ENCODE data around the gene STXBP2. TPM values are rescaled to one million over a fixed set of nuclear protein-coding genes. Genes with fewer than 3 reads are reported as not detected.
A peak's percentile ranks its signal among the peaks of the same experiment; 100 is the strongest.
"Not testable (repeated sequence)": the region's sequence is repeated elsewhere in the genome, so short reads cannot be mapped to it uniquely, and the experiment has no call there.

Gene STXBP2
- total and polyA plus RNA-seq, 10 donors, result 58.8 to 455 (median 182) TPM

GRCh38 chr19:7643031-7643415, 6.1 kb downstream of the STXBP2 start:
- peaks cover 0 to 91% (median 38%) of the 10 kb centered on the region in 6 donors for H3K36me3 ChIP-seq
- 89 to 96% (median 96%) methylated on average over 8 of the region's 8 CpGs for WGBS, 5 donors
- no peak overlapping the region for H3K4me3 ChIP-seq
- no peak for DNase-seq
- H3K4me1 ChIP-seq, result peaks cover 0 to 62% (median 18%) of the 10 kb centered on the region in 6 donors
- H3K9me3 ChIP-seq, result no peaks in the 10 kb centered on the region
- TF ChIP-seq POLR2AphosphoS5 (IDR thresholded peaks at IDR 0.05) (no peak), CTCF (IDR thresholded peaks at IDR 0.05 in 8 of 11, conservative IDR thresholded peaks at IDR 0.05 in 3 of 11) (no peak), POLR2A (IDR thresholded peaks at IDR 0.05) (no peak)
- intact Hi-C loops (cut with DNase I; ENCODE audit: low total_unique reads), result no loop called here
- peak overlapping the region in 1 of 8 donors; percentile 37 for H3K27ac ChIP-seq
- no peaks in the 10 kb centered on the region for H3K27me3 ChIP-seq (replicated peaks in 1 of 7)

- peaks cover 0 to 86% (median 38%) of the 10 kb centered on the region in 6 donors for H3K36me3 ChIP-seq
Measured at GRCh38 chr19:7643629-7644549, 7.0 kb downstream of the STXBP2 start.

GRCh38 chr19:7644550-7644877, 7.6 kb downstream of the STXBP2 start:
- Histone ChIP-seq H3K4me1 (peaks cover 0 to 47% (median 5%) of the 10 kb centered on the region in 6 donors), H3K4me3 (no peak overlapping the region), H3K9me3 (no peaks in the 10 kb centered on the region), H3K27ac (peak overlapping the region in 4 of 8 donors; percentile 74 to 84 (median 79)), H3K36me3 (peaks cover 0 to 80% (median 38%) of the 10 kb centered on the region in 6 donors), H3K27me3 (replicated peaks in 1 of 7) (no peaks in the 10 kb centered on the region)
- intact Hi-C loops (cut with DNase I; ENCODE audit: low total_unique reads), result no loop called here
- TF ChIP-seq POLR2AphosphoS5 (IDR thresholded peaks at IDR 0.05) (peak in 2 of 3 donors; percentile 13 to 16), CTCF (IDR thresholded peaks at IDR 0.05 in 8 of 11, conservative IDR thresholded peaks at IDR 0.05 in 3 of 11) (no peak)
- no peak for DNase-seq
- WGBS, 5 donors, result 92 to 97% (median 94%) methylated on average over 20 of the region's 20 CpGs

More at GRCh38 chr19:7643629-7644549, 7.0 kb downstream of the STXBP2 start:
- peaks cover 0 to 53% (median 9%) of the 10 kb centered on the region in 6 donors for H3K4me1 ChIP-seq
- WGBS, 5 donors, result 49 to 97% (median 76%) methylated on average over 9 to 10 of the region's 10 CpGs
- H3K9me3 ChIP-seq; DNase-seq; H3K27me3 ChIP-seq (replicated peaks in 1 of 7); H3K4me3 ChIP-seq; intact Hi-C loops (cut with DNase I; ENCODE audit: low total_unique reads): not testable (repeated sequence)
- H3K27ac ChIP-seq, result peak overlapping the region in 3 of 8 donors; percentile 74 to 84 (median 79)

GRCh38 chr19:7645163-7645562, 8.3 kb downstream of the STXBP2 start:
- H3K4me1 ChIP-seq, result peaks cover 0 to 40% (median 4%) of the 10 kb centered on the region in 6 donors
- 62 to 88% (median 85%) methylated on average over 13 to 14 of the region's 14 CpGs for WGBS, 5 donors

More at GRCh38 chr19:7645163-7645562, 8.3 kb downstream of the STXBP2 start:
- DNase-seq, result no peak
- H3K9me3 ChIP-seq, result no peaks in the 10 kb centered on the region
- H3K36me3 ChIP-seq, result peaks cover 0 to 73% (median 38%) of the 10 kb centered on the region in 6 donors
- intact Hi-C loops (cut with DNase I; ENCODE audit: low total_unique reads), result no loop called here
- H3K27me3 ChIP-seq (replicated peaks in 1 of 7), result peaks cover 0 to under 1% (median 0%) of the 10 kb centered on the region in 7 donors
- peak overlapping the region in 5 of 8 donors; percentile 25 to 84 (median 79) for H3K27ac ChIP-seq
- TF ChIP-seq POLR2A (IDR thresholded peaks at IDR 0.05), result no peak
- TF ChIP-seq POLR2AphosphoS5 (IDR thresholded peaks at IDR 0.05), result peak in 2 of 3 donors; percentile 38 to 78
- peak overlapping the region in 2 of 8 donors; percentile 7 to 8 for H3K4me3 ChIP-seq
